CD4-positive, alpha-beta T cell treated with Interleukin-10 for 1 hour (primary cell): ENCODE measurements around the gene TMEM45A.
"Not testable (repeated sequence)": the region's sequence is repeated elsewhere in the genome, so short reads cannot be mapped to it uniquely, and the experiment has no call there.

Experiments used
- DNase-seq: peaks from one replicate; pipeline ENCODE4 v3.0.0-alpha.2; 2020

Gene TMEM45A

GRCh38 chr3:100536093-100536492 lies 43.7 kb downstream of the TMEM45A start:
- DNase-seq = no peak

- DNase-seq = no peak
Observed at GRCh38 chr3:100537646-100538338, 45.4 kb downstream of the TMEM45A start.

DNA sequence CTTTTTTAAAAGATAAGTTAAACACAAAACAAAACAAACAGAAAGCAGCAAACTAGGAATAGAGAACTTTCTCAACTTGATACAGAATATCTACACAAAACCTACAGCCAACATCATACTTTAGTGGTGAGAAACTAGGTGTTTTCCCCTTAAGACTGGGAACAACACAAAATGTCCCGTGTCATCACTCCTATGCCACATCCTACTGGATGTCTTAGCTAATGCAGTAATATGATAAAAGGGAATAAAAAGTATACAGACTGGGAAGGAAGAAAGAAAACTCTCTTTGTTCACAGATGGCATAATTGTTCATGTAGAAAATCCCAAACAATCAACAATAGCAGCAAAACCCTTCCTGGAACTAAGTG lies 45.9 kb downstream of the TMEM45A start:
- DNase-seq = no peak

GRCh38 chr3:100540791-100541334 lies 48.4 kb downstream of the TMEM45A start:
- no peak for DNase-seq

- DNase-seq = not testable (repeated sequence)
Observed at GRCh38 chr3:100541428-100541827, 49.0 kb downstream of the TMEM45A start.

GRCh38 chr3:100545371-100545770 lies 53.0 kb downstream of the TMEM45A start:
- DNase-seq = no peak

- DNase-seq = no peak
Observed at GRCh38 chr3:100546020-100546744, 53.8 kb downstream of the TMEM45A start.

GRCh38 chr3:100548053-100548452 lies 55.6 kb downstream of the TMEM45A start:
- DNase-seq = no peak

- no peak for DNase-seq
Observed at GRCh38 chr3:100553618-100554372, 61.4 kb downstream of the TMEM45A start.

DNA sequence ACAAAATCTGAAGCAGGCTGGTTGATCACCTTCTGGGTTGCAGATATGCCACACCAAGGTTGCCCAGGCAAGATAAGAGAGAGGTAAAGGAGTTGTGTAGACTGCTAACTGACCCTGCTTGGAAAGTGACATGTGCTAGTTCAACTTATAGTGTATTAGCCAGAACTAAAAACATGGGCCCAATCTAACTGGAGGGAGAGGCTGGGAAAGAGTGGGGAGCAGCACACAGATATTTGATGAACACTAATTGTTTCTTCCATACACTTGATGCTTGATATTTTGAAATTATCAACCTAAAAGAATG lies 61.9 kb downstream of the TMEM45A start:
- DNase-seq = no peak

DNA sequence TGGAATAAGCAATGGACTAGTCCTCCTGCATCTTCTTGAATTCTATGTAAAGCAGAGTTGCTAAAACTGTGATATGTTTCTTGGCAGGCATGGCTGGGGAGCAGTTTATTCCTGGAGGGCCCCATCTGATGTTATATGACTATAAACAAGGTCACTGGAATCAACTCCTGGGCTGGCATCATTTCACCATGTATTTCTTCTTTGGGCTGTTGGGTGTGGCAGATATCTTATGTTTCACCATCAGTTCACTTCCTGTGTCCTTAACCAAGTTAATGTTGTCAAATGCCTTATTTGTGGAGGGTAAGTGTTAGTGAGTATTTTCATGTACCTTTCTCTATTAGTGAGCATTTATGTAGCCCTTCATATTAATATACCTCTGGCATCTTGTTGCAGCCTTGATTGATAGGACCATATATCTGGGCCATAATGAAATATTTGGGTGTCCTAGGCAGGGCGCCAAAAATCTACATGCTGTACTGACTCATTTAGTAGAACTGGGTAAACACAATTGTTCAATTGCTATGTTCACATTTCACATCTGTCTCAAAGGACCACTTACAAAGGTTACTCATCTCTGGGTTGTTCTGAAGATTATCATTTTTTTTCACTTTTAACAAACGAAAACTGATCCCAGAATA lies 64.4 kb downstream of the TMEM45A start:
- DNase-seq = no peak

DNA sequence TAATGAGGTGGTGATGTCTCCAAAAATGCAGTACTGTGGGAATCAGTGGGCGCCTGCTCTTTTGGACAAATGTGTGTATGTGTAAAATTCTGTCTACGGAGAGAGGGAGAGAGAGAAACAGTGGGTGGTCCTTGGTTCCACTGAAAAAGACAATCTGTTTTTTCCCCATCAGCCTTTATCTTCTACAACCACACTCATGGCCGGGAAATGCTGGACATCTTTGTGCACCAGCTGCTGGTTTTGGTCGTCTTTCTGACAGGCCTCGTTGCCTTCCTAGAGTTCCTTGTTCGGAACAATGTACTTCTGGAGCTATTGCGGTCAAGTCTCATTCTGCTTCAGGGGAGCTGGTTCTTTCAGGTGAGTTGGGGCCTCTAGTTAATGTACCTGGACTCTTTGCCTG lies 65.8 kb downstream of the TMEM45A start:
- no peak for DNase-seq

DNA sequence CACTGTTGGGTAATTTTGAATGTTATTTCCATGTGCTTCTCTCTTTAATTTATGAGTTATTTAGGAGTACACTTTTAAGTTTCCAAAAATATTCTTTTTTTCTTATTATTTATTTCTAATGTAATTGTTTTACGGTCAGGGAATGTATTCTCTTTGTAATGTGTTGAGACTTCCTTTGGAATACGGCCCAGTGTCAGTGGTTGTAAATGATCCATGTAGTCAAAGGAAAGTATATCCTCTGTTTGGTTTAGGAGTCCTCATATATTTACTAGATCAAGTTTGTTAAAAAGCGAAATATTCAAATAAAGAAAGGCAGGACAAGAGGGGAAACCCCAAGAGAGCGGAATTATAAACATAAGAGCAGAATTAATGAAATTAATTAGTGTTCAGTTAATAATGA lies 68.0 kb downstream of the TMEM45A start:
- DNase-seq = no peak

DNA sequence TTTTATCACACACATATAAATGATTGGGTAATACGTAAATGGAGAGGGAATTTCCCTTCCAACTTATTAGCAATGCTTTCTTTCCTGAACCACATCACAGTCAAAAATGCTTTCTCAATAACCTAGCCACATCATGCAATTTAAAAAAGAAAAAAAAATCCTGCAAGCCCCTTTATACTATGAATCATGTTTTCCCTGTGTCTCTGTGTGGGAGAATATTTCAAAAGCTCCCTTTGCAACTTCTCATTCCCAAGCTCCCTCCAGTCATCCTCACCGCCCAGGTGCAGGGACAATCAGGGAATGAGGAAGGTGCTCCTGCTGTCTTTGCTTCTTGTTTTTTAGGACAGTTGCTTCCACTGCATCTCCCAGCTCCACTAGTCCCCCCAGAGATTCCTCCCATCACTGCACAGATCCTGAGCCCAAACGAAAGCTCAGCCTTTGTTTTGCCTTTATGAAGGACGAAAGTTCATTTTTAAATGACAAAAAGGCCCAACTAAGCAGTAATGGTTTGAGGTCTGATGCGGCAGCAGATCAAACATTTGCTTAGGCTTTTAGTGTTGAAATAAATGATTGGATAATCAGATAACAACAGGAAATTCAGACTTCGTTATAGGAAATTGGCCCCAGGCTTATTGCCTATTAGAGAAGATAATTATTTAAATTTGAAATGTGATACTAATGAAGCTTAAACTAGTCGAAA lies 69.2 kb downstream of the TMEM45A start:
- no peak for DNase-seq

- no peak for DNase-seq
Observed at GRCh38 chr3:100562224-100562857, 69.9 kb downstream of the TMEM45A start.

- no peak for DNase-seq
Observed at GRCh38 chr3:100563228-100563627, 70.8 kb downstream of the TMEM45A start.

GRCh38 chr3:100563652-100564211 lies 71.3 kb downstream of the TMEM45A start:
- no peak for DNase-seq

DNA sequence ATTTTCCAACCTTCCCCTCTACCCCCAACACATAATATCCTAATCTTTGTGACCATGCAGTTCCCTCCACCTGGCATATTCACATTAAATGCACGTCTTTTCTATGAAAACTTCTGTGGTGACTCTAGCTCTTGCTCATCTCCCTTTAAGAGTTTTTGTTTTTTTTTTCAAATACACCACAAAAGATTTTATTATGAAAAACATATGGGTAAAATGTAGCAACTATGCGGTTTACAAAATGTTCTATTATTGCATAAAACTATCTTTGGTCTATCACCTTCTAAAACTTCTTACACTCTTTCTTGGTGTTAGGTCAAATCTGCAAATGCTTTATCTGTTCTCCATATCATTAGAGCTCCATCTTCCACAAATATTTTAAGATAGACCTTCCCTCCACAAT lies 78.4 kb downstream of the TMEM45A start:
- no peak for DNase-seq

DNA sequence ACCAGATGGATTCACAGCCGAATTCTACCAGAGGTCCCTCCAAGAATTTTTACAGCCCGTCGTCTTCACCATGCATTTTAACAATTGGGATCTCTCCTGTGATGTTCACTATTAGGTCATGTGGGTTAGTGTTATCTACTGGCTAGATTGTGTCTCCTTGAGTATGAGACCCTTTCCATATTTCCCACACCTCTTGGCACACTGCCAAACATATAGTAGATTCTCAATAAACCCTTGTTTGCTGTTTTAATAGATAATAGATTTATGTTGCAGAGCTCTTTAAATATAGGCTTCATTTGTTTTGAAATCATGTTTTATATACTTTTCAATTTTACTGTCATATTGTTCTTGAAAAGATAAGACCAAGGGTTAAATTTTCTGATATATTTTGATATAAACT lies 82.1 kb downstream of the TMEM45A start:
- DNase-seq = no peak

DNA sequence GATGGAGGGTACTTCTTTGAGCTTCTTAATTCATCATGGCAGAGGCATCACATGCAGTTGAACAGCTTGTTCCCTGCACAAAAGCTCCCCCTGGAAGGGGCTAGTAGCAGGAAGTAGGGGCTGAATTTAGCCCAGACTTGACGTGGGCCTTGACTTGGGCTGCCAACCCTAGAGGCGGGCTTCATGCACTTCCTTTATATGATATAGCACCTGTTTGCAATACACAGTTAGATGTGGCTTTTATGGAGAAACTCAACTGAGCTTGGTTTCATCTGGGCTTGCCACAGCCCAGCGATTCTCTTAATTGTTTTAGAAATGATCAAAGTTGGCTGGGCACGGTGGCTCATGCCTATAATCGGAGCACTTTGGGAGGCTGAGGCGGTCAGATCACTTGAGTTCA lies 83.3 kb downstream of the TMEM45A start:
- no peak for DNase-seq

DNA sequence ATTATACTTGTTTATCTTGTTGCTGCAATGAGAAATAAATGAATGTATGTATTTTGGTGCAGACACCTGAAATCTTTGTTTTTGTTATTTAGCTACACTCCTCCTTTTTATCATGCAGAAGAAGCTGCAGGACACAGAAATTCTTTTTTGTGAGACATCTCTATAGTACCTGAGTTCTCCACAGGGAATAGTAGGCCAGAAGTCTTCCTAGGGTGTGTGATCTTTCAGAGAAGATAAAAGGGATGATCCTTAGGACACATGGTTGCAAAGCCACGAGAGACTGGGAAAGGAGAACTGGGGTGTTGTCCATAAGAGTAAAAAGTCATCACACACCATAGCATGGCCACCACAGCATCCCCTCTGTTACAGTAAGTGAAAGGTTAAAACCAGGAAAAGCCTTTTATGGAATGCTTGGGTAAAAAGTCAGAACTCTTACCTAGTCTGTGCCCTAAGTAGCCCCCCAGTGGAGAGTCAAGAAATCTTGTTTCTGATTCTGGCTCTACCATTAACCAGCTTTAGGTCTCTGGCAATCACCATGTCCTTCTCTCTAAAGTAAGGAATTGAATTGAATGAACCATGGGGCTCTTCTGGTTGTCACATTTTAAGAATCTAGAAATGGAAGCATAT lies 85.1 kb downstream of the TMEM45A start:
- DNase-seq = no peak
